ENCODE measurements around the gene ARMH4.

The ARMH4 gene

DNA sequence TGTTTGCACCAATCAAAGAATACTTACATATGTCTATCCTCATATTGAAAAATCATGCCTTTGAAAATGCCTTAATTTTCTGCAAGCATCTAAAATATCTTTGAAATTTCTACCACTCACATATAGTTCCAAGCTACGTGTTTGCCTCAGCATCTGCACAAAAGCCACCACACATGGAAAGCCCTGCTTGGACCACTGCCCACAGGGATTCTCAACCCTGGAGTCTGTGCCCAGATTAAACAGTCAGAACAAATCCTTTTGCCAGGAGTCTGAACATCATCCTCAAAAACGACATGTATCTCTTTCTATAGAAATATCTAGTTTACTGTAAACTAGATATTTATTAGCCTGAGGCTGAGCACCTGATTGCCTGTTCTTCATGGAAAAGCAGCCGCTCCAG is 32.6 kb downstream of the ARMH4 start:
- Histone ChIP-seq H3K9ac (no peak overlapping the region), H3K4me2 (ENCODE audit: low read length) (no peak overlapping the region), H3K4me1 (no peaks in the 10 kb centered on the region), H3K27me3 (ENCODE audit: control insufficient read depth, insufficient read depth, low read length) (no peaks in the 10 kb centered on the region), H2AFZ (no peak overlapping the region), H3K4me3 (ENCODE audit: low read depth, low read length) (no peak overlapping the region), H3K79me2 (no peaks in the 10 kb centered on the region), H3K9me3 (ENCODE audit: control insufficient read depth, low read length) (no peaks in the 10 kb centered on the region), H3K27ac (no peak overlapping the region), H3K36me3 (ENCODE audit: control insufficient read depth, insufficient read depth, low read length) (no peaks in the 10 kb centered on the region)
- TF ChIP-seq, protein P1, sequence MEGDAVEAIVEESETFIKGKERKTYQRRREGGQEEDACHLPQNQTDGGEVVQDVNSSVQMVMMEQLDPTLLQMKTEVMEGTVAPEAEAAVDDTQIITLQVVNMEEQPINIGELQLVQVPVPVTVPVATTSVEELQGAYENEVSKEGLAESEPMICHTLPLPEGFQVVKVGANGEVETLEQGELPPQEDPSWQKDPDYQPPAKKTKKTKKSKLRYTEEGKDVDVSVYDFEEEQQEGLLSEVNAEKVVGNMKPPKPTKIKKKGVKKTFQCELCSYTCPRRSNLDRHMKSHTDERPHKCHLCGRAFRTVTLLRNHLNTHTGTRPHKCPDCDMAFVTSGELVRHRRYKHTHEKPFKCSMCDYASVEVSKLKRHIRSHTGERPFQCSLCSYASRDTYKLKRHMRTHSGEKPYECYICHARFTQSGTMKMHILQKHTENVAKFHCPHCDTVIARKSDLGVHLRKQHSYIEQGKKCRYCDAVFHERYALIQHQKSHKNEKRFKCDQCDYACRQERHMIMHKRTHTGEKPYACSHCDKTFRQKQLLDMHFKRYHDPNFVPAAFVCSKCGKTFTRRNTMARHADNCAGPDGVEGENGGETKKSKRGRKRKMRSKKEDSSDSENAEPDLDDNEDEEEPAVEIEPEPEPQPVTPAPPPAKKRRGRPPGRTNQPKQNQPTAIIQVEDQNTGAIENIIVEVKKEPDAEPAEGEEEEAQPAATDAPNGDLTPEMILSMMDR (IDR thresholded peaks at IDR 0.05) = no peak

DNA sequence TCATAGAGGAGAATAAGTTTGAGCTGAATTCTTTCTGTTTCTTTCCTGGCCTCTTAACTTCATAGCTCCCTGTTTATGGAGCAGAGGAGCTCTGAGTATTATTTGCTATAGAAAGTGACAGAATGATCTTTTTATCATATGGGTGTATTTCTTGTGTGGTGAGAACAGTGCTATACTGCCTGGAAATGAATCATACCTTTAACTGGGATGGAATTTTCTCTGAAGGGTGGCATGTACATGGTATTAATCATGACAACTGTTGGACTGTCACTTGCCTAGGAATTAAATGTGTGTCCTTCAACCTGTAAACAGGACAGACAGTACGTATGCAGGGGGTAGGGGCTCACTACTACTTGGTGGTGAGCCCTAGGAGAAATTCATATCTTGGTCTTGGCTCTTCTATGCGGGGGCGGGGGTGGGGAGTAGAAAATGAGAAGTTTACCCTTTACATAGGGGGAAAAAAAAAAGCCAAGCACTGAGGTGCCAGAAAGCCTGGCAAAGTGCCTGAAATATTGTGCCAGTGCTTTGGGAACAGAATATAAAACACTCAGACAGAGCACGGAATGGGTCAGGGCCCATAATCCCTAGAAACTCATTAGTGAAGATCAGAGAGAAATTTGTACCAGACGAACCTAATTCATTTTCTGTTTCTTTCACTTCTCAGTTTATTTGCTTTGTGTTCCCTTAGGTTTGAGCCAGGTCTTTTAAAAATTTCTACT is 33.8 kb downstream of the ARMH4 start:
- no peak overlapping the region for H3K27ac ChIP-seq
- no peaks in the 10 kb centered on the region for H3K27me3 ChIP-seq (ENCODE audit: control insufficient read depth, insufficient read depth, low read length)
- no peaks in the 10 kb centered on the region for H3K9me3 ChIP-seq (ENCODE audit: control insufficient read depth, low read length)
- H3K4me2 ChIP-seq (ENCODE audit: low read length) = no peak overlapping the region
- no peak overlapping the region for H3K9ac ChIP-seq
- no peak overlapping the region for H2AFZ ChIP-seq
- no peaks in the 10 kb centered on the region for H3K4me1 ChIP-seq
- no peaks in the 10 kb centered on the region for H3K36me3 ChIP-seq (ENCODE audit: control insufficient read depth, insufficient read depth, low read length)
- no peaks in the 10 kb centered on the region for H3K79me2 ChIP-seq
- TF ChIP-seq, protein P1 (IDR thresholded peaks at IDR 0.05) = no peak
- no peak overlapping the region for H3K4me3 ChIP-seq (ENCODE audit: low read depth, low read length)

DNA sequence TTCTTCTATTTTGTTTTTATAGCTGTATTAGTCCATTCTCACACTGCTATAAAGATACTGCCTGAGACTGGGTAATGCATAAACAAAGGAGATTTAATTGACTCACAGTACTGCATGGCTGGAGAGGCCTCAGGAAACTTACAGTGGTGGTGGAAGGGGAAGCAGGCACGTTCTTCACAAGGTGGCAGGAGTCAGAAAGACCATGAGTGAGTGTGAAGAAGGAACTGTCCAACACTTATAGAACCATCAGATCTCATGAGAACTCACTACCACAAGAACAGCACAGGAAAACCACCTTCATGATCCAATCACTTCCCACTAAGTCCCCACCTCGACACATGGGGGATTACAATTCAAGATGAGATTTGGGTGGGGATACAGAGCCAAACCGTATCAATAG is 42.3 kb downstream of the ARMH4 start:
- H3K27me3 ChIP-seq (ENCODE audit: control insufficient read depth, insufficient read depth, low read length) = no peaks in the 10 kb centered on the region
- H3K36me3 ChIP-seq (ENCODE audit: control insufficient read depth, insufficient read depth, low read length) = no peaks in the 10 kb centered on the region
- no peaks in the 10 kb centered on the region for H3K9me3 ChIP-seq (ENCODE audit: control insufficient read depth, low read length)
- TF ChIP-seq, protein P1 (IDR thresholded peaks at IDR 0.05) = no peak
- no peak overlapping the region for H3K4me3 ChIP-seq (ENCODE audit: low read depth, low read length)
- no peak overlapping the region for H3K27ac ChIP-seq
- no peak overlapping the region for H2AFZ ChIP-seq
- H3K9ac ChIP-seq = no peak overlapping the region
- no peaks in the 10 kb centered on the region for H3K79me2 ChIP-seq
- H3K4me1 ChIP-seq = no peaks in the 10 kb centered on the region
- H3K4me2 ChIP-seq (ENCODE audit: low read length) = no peak overlapping the region

DNA sequence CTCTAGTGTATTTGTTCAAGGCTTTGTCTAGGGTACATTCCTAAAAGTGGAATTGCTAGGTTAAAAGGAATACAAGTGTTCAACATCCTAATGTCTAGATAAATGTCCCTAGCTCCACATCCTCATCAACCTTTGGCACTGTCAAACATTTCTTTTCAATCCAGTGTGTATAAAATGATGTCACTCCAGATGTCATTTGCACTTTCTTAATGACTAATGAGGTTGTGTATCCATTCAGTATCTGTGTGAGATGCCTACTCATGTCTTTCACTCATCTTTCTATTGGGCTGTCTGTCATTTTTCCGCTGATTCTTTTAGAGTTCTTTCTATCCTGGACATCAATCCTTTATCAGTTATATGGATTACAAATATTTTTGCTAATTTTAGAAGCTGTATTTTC is 43.3 kb downstream of the ARMH4 start:
- TF ChIP-seq, protein P1 (IDR thresholded peaks at IDR 0.05) = no peak
- Histone ChIP-seq H3K79me2 (no peaks in the 10 kb centered on the region), H3K9me3 (ENCODE audit: control insufficient read depth, low read length) (no peaks in the 10 kb centered on the region), H3K27ac (no peak overlapping the region), H3K4me1 (no peaks in the 10 kb centered on the region), H3K4me3 (ENCODE audit: low read depth, low read length) (no peak overlapping the region), H2AFZ (no peak overlapping the region), H3K36me3 (ENCODE audit: control insufficient read depth, insufficient read depth, low read length) (no peaks in the 10 kb centered on the region), H3K27me3 (ENCODE audit: control insufficient read depth, insufficient read depth, low read length) (no peaks in the 10 kb centered on the region), H3K9ac (no peak overlapping the region), H3K4me2 (ENCODE audit: low read length) (no peak overlapping the region)

DNA sequence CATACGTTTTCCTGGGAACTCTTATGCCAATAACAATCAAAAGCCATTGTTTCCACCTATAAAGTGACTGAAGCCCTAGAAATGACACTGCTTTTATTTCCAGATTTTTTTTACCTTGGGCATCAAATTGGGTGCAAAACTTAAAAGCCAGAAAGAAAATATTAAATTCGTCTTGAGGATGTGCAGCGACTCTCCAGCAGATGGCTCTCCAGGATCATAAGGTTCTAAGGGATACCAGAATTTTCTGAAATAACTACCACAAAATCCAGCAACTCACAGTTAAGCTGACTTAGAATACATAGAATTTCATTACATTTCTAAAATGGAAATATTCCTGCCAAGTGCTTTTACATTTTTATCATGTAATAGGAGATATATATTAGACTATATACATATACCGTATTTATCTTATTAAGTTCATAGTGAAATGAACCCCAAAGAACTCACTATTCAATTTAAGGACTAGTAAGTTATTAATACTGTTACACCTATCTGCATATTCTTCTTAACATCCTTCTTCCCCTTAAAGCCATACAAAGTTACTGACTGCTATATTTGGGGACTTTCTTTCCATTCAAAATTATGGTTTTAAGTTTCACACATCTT is 44.0 kb downstream of the ARMH4 start:
- H3K79me2 ChIP-seq = no peaks in the 10 kb centered on the region
- no peak overlapping the region for H3K9ac ChIP-seq
- H3K4me3 ChIP-seq (ENCODE audit: low read depth, low read length) = no peak overlapping the region
- H3K27ac ChIP-seq = no peak overlapping the region
- no peaks in the 10 kb centered on the region for H3K27me3 ChIP-seq (ENCODE audit: control insufficient read depth, insufficient read depth, low read length)
- TF ChIP-seq, protein P1 (IDR thresholded peaks at IDR 0.05) = peak; percentile 91
- H3K4me1 ChIP-seq = no peaks in the 10 kb centered on the region
- no peak overlapping the region for H2AFZ ChIP-seq
- no peaks in the 10 kb centered on the region for H3K9me3 ChIP-seq (ENCODE audit: control insufficient read depth, low read length)
- no peak overlapping the region for H3K4me2 ChIP-seq (ENCODE audit: low read length)
- H3K36me3 ChIP-seq (ENCODE audit: control insufficient read depth, insufficient read depth, low read length) = no peaks in the 10 kb centered on the region

Measured in parathyroid adenoma (tissue), 2 donors.